Karpas-422 (cell line): Measurements from ENCODE around the gene TTC9B. TPM values are rescaled to one million over a fixed set of nuclear protein-coding genes. Genes with fewer than 3 reads are reported as not detected.

Source experiments
- DNase-seq: peaks from one replicate; pipeline ENCODE4 v3.0.0-alpha.2; 2015
- H2AFZ ChIP-seq: fragments of 200-600 bp; sonication (generic); 2 replicates; pipeline ENCODE4 v1.6.1; 2014; ENCODE audit warnings: antibody characterized with exemption, low read length, mixed read lengths
- H3K27ac ChIP-seq: fragments of 200-600 bp; sonication (generic); 2 replicates; pipeline ENCODE4 v1.5.1; 2014; ENCODE audit warnings: mild to moderate bottlenecking, low read length, moderate library complexity
- H3K27me3 ChIP-seq: fragments of 200-600 bp; sonication (generic); 2 replicates; pipeline ENCODE4 v1.6.1; 2014; ENCODE audit warnings: low read length, mixed read lengths
- H3K36me3 ChIP-seq: fragments of 200-600 bp; sonication (generic); 2 replicates; pipeline ENCODE4 v1.6.1; 2014; ENCODE audit warnings: low read length, mixed read lengths; ENCODE audit not compliant: insufficient read depth
- H3K4me1 ChIP-seq: fragments of 200-600 bp; sonication (generic); 2 replicates; pipeline ENCODE4 v1.6.1; 2014; ENCODE audit warnings: mild to moderate bottlenecking, low read length, mixed read lengths
- H3K4me2 ChIP-seq: fragments of 200-600 bp; sonication (generic); 2 replicates; pipeline ENCODE4 v1.6.1; 2014; ENCODE audit warnings: low read length, low read depth, mild to moderate bottlenecking; ENCODE audit not compliant: poor library complexity, severe bottlenecking
- H3K4me3 ChIP-seq: fragments of 200-600 bp; sonication (generic); 2 replicates; pipeline ENCODE4 v1.5.1; 2014; ENCODE audit warnings: mild to moderate bottlenecking, antibody characterized with exemption, low read length, mixed read lengths
- H3K79me2 ChIP-seq: fragments of 200-600 bp; sonication (generic); 2 replicates; pipeline ENCODE4 v1.6.1; 2014; ENCODE audit warnings: mild to moderate bottlenecking, low read length, mixed read lengths
- H3K9ac ChIP-seq: fragments of 200-600 bp; sonication (generic); 2 replicates; pipeline ENCODE4 v1.6.0; 2014; ENCODE audit warnings: low read length
- H3K9me2 ChIP-seq: fragments of 200-600 bp; sonication (generic), shearing (Covaris generic); replicated peaks from 2 replicates; pipeline ENCODE4 v1.6.0; 2014; ENCODE audit warnings: mild to moderate bottlenecking, low read length, moderate library complexity; ENCODE audit not compliant: insufficient read depth
- H3K9me3 ChIP-seq: fragments of 300-700, 200-600 bp; sonication (generic); 2 replicates; pipeline ENCODE4 v1.6.1; 2014; ENCODE audit warnings: low read length, mixed read lengths
- H4K20me1 ChIP-seq: fragments of 200-600 bp; sonication (generic); 2 replicates; pipeline ENCODE4 v1.6.1; 2014; ENCODE audit warnings: mild to moderate bottlenecking, antibody characterized with exemption, low read length, low read depth; ENCODE audit not compliant: insufficient read depth
- total RNA-seq: library from RNA; depleted of rRNA; stranded (reverse); fragments of >200 nt; shearing (Covaris generic); gene quantifications from 2 replicates; pipeline ENCODE4 v1.2.3, GENCODE V29; 2014; ENCODE audit warnings: low replicate concordance

Gene TTC9B
- total RNA-seq, 1 experiment from 2014 or later = not detected

- Histone ChIP-seq H3K9me3 (no peaks in the 10 kb centered on the region), H3K4me3 (no peak overlapping the region), H3K79me2 (peaks cover 58% of the 10 kb centered on the region), H2AFZ (no peak overlapping the region), H3K9me2 (no peaks in the 10 kb centered on the region), H3K27ac (no peak overlapping the region), H3K4me1 (no peaks in the 10 kb centered on the region), H3K4me2 (no peak overlapping the region), H3K9ac (no peak overlapping the region), H4K20me1 (0 out of 2 replicates have a peak, but pooled peaks cover 5% of the 10 kb centered on the region), H3K27me3 (no peaks in the 10 kb centered on the region), H3K36me3 (peaks cover under 1% of the 10 kb centered on the region; the same call in 1 of the 2 replicates)
- no peak for DNase-seq
Observed at GRCh38 chr19:40245506-40246128, 27.4 kb upstream of the TTC9B start.

- H3K4me1 ChIP-seq = no peaks in the 10 kb centered on the region
- H3K9me2 ChIP-seq = no peaks in the 10 kb centered on the region
- H2AFZ ChIP-seq = no peak overlapping the region
- H3K9me3 ChIP-seq = no peaks in the 10 kb centered on the region
- peaks cover 5% of the 10 kb centered on the region; the same call in 1 of the 2 replicates for H3K36me3 ChIP-seq
- H3K27me3 ChIP-seq = no peaks in the 10 kb centered on the region
- H3K4me2 ChIP-seq = no peak overlapping the region
- no peak overlapping the region for H3K9ac ChIP-seq
- H3K27ac ChIP-seq = no peak overlapping the region
- no peak for DNase-seq
- peaks cover 50% of the 10 kb centered on the region for H3K79me2 ChIP-seq
- H4K20me1 ChIP-seq = 0 out of 2 replicates have a peak, but pooled peaks cover 5% of the 10 kb centered on the region
- no peak overlapping the region for H3K4me3 ChIP-seq
Observed at GRCh38 chr19:40244579-40245317, 26.6 kb upstream of the TTC9B start.

- 0 out of 2 replicates have a peak, but pooled peaks cover 5% of the 10 kb centered on the region for H4K20me1 ChIP-seq
- H3K9ac ChIP-seq = no peak overlapping the region
- H3K4me3 ChIP-seq = no peak overlapping the region
- H3K79me2 ChIP-seq = peaks cover 39% of the 10 kb centered on the region
- H3K9me2 ChIP-seq = no peaks in the 10 kb centered on the region
- no peaks in the 10 kb centered on the region for H3K9me3 ChIP-seq
- no peaks in the 10 kb centered on the region for H3K4me1 ChIP-seq
- no peaks in the 10 kb centered on the region for H3K27me3 ChIP-seq
- no peak overlapping the region for H3K4me2 ChIP-seq
- no peak overlapping the region for H2AFZ ChIP-seq
- DNase-seq = no peak
- peaks cover 5% of the 10 kb centered on the region; the same call in 1 of the 2 replicates for H3K36me3 ChIP-seq
- H3K27ac ChIP-seq = no peak overlapping the region
Observed at GRCh38 chr19:40243181-40243580, 25.0 kb upstream of the TTC9B start.

- peaks cover 32% of the 10 kb centered on the region for H3K79me2 ChIP-seq
- no peaks in the 10 kb centered on the region for H3K9me3 ChIP-seq
- H3K36me3 ChIP-seq = peaks cover 5% of the 10 kb centered on the region; the same call in 1 of the 2 replicates
- no peak overlapping the region for H3K4me3 ChIP-seq
- H3K9me2 ChIP-seq = no peaks in the 10 kb centered on the region
- H3K4me1 ChIP-seq = no peaks in the 10 kb centered on the region
- H3K9ac ChIP-seq = no peak overlapping the region
- no peaks in the 10 kb centered on the region for H3K27me3 ChIP-seq
- no peak for DNase-seq
- no peak overlapping the region for H2AFZ ChIP-seq
- no peak overlapping the region for H3K27ac ChIP-seq
- H4K20me1 ChIP-seq = 0 out of 2 replicates have a peak, but pooled peaks cover 5% of the 10 kb centered on the region
- H3K4me2 ChIP-seq = no peak overlapping the region
Observed at GRCh38 chr19:40242480-40242879, 24.3 kb upstream of the TTC9B start.

- DNase-seq = no peak
- H3K4me2 ChIP-seq = no peak overlapping the region
- H3K9ac ChIP-seq = no peak overlapping the region
- H4K20me1 ChIP-seq = 0 out of 2 replicates have a peak, but pooled peaks cover 5% of the 10 kb centered on the region
- no peak overlapping the region for H3K27ac ChIP-seq
- H3K4me1 ChIP-seq = no peaks in the 10 kb centered on the region
- H3K79me2 ChIP-seq = peaks cover 26% of the 10 kb centered on the region
- H3K27me3 ChIP-seq = no peaks in the 10 kb centered on the region
- no peaks in the 10 kb centered on the region for H3K9me3 ChIP-seq
- no peak overlapping the region for H3K4me3 ChIP-seq
- no peaks in the 10 kb centered on the region for H3K9me2 ChIP-seq
- no peak overlapping the region for H2AFZ ChIP-seq
- H3K36me3 ChIP-seq = peaks cover 5% of the 10 kb centered on the region; the same call in 1 of the 2 replicates
Observed at GRCh38 chr19:40241809-40242384, 23.7 kb upstream of the TTC9B start.

DNA sequence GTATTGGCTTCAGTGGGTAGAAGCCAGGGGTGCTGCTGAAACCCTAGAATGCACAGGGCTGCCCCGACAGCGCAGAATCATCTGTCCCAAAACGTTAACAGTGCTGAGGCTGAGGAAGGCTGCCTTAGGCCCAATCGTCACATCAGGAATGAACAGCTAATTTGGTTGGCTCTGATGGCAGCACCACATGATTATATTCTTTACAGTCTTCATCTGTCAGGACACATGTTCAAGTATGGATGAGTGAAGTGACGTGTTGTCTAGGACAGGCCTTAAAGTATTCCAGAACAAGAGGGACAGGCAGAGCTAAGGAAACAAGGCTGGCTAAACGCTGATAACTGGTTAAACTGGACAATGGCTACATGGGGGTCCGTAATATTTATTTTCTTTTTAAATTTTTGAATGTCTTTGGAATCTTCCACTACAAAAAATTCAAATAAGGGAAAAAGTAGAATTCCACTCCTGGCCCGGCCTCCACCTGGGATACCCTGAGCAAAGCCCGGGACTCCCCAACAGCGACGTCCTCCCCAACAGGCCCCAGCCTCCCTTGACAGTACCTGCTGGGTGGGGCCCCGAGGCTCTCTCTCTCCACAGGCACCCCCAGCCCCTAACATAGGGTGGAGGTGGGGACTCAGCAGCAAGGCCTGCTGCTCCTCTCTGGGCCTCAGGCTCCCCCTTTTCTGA, 23.1 kb upstream of the TTC9B start:
- no peak for DNase-seq
- no peaks in the 10 kb centered on the region for H3K9me3 ChIP-seq
- no peaks in the 10 kb centered on the region for H3K4me1 ChIP-seq
- no peaks in the 10 kb centered on the region for H3K27me3 ChIP-seq
- no peak overlapping the region for H3K9ac ChIP-seq
- H3K4me2 ChIP-seq = no peak overlapping the region
- H3K27ac ChIP-seq = no peak overlapping the region
- H3K79me2 ChIP-seq = peaks cover 20% of the 10 kb centered on the region
- 0 out of 2 replicates have a peak, but pooled peaks cover 2% of the 10 kb centered on the region for H4K20me1 ChIP-seq
- H3K36me3 ChIP-seq = peaks cover 5% of the 10 kb centered on the region; the same call in 1 of the 2 replicates
- H3K9me2 ChIP-seq = no peaks in the 10 kb centered on the region
- H3K4me3 ChIP-seq = no peak overlapping the region
- H2AFZ ChIP-seq = no peak overlapping the region

DNA sequence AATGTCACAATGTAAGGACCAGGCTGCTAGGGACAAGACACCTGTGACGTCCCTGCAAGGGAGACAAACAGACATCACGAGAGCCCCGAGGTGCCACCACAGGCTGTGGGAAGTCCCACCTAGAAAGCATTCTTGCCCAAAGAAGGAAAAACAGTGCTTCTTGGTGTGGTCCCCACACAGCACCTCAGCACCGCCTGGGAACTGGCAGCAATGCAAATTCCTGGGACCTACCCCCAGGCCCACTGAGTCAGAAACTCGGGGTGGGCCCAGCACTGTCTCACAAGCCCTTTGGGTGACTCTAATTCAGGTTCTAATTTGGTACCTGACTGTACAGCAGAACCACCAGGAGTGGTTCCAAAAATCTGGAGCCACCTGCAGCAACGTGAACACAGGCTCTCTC, 22.1 kb upstream of the TTC9B start:
- Histone ChIP-seq H3K27me3 (no peaks in the 10 kb centered on the region), H3K36me3 (peaks cover 5% of the 10 kb centered on the region; the same call in 1 of the 2 replicates), H2AFZ (no peak overlapping the region), H3K9me3 (no peaks in the 10 kb centered on the region), H3K79me2 (peaks cover 13% of the 10 kb centered on the region), H3K9me2 (no peaks in the 10 kb centered on the region), H3K9ac (no peak overlapping the region), H3K4me2 (no peak overlapping the region), H3K4me1 (no peaks in the 10 kb centered on the region), H4K20me1 (no peaks in the 10 kb centered on the region), H3K4me3 (no peak overlapping the region), H3K27ac (no peak overlapping the region)
- DNase-seq = no peak
